Stimulated activated effector memory CD8-positive, alpha-beta T cell treated with anti-CD3 and anti-CD28 coated beads, Interleukin-12 subunit alpha, Interleukin-12 subunit beta, amount 100 ng/mL, for 72 hours (primary cell): Measurements from ENCODE around the gene ACTA2.
A peak's percentile ranks its signal among the peaks of the same experiment; 100 is the strongest.

Experiments used
- ATAC-seq: fragments of 150-1000 bp; cut with Tn5 transposase; 2 replicates; pipeline ENCODE4 v1.10.0; 2021
- DNase-seq, 2 donors: peaks; one replicate each; pipeline ENCODE4 v3.0.0; 2021 to 2022; ENCODE audit warnings: low spot score in 2 of 2
- H3K27ac Mint-ChIP-seq: one replicate; pipeline ENCODE4 v1.8.0; 2022; ENCODE audit warnings: mild to moderate bottlenecking, mixed read lengths
- H3K36me3 Mint-ChIP-seq: one replicate; pipeline ENCODE4 v1.8.0; 2022; ENCODE audit warnings: mild to moderate bottlenecking, mixed read lengths
- H3K4me1 Mint-ChIP-seq: one replicate; pipeline ENCODE4 v1.8.0; 2022; ENCODE audit warnings: mixed read lengths
- H3K4me3 Mint-ChIP-seq: one replicate; pipeline ENCODE4 v1.8.0; 2022; ENCODE audit warnings: mild to moderate bottlenecking, mixed read lengths
- H3K9me3 Mint-ChIP-seq: one replicate; pipeline ENCODE4 v1.8.0; 2022; ENCODE audit warnings: mixed read lengths

The ACTA2 gene

DNA sequence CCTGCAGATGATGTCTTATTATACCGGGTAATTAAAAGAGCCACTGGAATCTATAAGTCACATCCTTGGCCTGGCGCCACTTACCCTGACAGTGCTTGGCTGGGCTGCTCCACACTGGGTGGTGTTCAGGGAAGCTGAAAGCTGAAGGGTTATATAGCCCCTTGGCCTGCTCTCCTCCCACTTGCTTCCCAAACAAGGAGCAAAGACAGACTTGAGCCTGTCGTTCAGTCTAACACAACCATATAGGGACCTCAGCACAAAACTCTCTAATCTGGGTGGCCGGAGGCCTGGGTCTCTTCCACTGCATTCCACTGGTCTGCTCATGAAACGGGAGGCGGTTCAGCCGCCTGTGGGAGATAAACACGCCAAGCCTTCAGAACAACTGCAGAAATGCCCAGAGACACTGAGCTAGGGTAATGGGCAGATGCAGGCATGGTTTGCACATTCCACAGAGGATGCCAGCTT lies at the start of gene ACTA2:
TSS of gene ACTA2 (minus strand) at position 127 of the 465 bp plus-strand sequence. CDS start 3,843 bp downstream, outside the sequence.
- Mint-ChIP-seq H3K9me3 (no peaks in the 10 kb centered on the region), H3K4me1 (no peaks in the 10 kb centered on the region), H3K27ac (no peak within 1 kb of the TSS), H3K36me3 (no peaks in the 10 kb centered on the region), H3K4me3 (no peak within 1 kb of the TSS)
- DNase-seq: no peak
- ATAC-seq: no peak

DNA sequence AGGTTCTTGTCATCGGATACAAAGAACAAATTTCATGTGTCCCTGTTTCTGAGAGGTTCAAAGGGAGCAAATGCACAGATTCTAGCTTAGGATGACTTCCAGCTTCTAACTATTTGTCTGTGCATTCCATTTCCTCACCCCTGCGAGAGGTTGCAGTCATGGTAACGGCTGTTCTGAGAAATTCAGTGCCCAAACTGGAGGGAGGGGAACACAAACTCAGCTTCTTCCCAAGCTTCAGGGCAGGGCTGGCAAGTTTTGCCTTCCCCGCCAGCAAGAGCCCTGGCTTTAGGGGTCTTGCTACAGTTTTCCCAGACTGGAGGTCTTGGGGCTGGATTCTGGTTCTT lies 49.1 kb upstream of the ACTA2 start:
- H3K36me3 Mint-ChIP-seq: peaks cover 84% of the 10 kb centered on the region
- H3K4me1 Mint-ChIP-seq: peaks cover 67% of the 10 kb centered on the region
- ATAC-seq (peak; percentile 20), DNase-seq (no peak)
- H3K4me3 Mint-ChIP-seq: peak overlapping the region; percentile 74
- H3K27ac Mint-ChIP-seq: peak overlapping the region; percentile 88
- no peaks in the 10 kb centered on the region for H3K9me3 Mint-ChIP-seq

DNA sequence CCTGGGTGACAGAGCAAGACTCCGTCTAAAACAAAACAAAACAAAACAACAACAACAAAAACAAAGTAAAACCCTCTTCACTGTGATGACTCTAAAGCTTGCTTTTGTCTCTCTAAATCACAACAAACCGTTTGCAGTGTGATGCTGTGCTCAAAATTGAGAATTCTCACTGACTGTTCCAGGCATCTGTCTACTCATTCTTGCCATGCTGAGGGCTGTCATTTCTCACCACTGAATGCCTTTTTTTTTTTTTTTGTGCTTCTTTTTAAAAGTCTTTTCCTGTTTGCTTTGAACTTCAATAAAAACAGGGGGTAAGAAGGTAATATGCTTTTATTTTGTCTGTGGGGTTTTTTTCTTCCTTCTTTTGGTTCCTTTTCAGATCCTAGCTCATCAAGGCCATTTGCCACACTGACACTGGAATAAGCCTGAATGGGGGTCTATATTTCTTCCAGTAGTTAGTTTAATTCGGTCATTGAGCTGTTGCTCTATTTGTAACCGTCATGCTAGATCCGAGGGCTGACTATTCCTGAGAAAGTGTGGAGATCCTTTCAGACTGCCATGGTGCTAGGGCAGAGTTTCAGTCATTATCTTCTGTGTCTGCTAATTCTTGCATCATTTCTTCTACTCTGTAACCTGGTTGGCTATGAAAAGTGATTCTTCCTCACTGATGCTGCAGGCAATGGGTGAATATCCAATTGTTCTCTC lies 48.6 kb upstream of the ACTA2 start:
- Mint-ChIP-seq H3K27ac (peak overlapping the region; percentile 88), H3K4me3 (peak overlapping the region; percentile 74), H3K9me3 (no peaks in the 10 kb centered on the region), H3K4me1 (peaks cover 72% of the 10 kb centered on the region), H3K36me3 (peaks cover 78% of the 10 kb centered on the region)
- DNase-seq (no peak), ATAC-seq (peak; percentile 89)

DNA sequence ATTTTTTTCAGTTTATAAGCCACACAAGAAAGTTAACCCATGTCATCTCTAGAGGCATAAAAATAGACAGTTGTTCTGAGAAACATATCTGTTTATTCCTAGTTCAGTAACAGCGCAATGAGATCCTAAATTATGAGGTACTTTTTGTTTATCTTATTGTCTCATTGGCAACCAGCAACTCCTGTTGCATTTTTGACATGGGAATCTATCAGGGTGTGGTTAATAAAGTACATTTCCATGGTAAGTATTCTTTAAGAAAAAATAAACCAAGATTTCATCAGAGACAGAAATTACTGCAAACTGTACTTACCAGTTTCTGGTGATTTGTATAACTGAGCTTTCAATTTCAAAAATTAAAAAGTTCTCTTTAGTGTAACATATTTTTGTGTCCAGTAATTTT lies 47.1 kb upstream of the ACTA2 start:
- Mint-ChIP-seq H3K4me1 (peaks cover 80% of the 10 kb centered on the region), H3K36me3 (peaks cover 70% of the 10 kb centered on the region), H3K9me3 (no peaks in the 10 kb centered on the region), H3K27ac (peak overlapping the region; percentile 88), H3K4me3 (peak overlapping the region; percentile 74)
- ATAC-seq (no peak), DNase-seq (no peak)

DNA sequence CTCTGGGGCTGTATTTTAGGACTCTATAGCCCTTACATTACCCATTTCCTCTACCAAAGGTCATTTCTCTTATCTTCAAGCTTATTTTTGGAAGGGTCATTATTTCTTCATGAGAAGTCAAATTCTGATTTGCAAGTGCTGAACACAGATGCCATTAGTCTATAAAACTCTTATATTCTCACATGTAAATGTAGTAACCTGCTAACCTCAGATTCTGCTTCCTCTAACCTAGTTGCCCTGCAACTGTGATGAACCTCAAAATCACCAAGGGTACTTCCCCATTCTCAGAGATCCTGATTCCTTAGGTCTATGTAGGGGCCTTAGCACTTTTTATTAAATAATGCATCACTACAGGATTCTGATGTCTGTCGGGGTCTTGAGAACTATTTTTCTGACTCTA lies 44.4 kb upstream of the ACTA2 start:
- ATAC-seq: no peak
- H3K27ac Mint-ChIP-seq: no peak overlapping the region

DNA sequence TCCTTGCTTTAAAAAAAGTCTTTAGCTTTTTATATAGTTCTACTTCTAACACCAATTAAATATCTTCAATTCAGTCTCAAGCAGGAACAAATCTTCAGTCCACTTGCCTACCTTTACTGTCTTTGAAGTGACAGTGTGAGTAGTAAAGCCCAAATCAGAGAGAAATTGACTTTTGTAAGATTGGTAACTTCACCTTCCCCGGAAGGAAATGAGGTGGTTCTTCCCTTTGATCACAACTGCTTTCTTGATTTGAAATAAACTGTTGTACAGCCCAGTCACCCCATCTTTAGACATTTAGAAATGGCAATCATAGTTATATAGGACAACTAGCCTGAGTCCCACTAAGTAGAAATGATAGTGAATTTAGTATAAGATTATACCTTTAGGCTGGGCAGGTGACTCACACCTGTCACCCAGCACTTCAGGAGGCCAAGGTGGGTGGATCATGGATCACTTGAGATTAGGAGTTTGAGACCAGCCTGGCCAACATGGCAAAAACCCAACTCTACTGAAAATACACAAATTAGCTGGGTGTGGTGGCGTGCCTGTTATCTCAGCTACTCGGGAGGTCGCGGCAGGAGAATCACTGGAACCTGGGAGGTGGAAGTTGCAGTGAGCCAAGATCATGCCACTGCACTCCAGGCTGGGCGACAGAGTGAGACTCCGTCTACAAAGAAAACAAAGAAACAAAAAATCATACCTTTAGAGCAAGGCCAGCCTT lies 42.7 kb upstream of the ACTA2 start:
- H3K9me3 Mint-ChIP-seq: no peaks in the 10 kb centered on the region
- no peak for DNase-seq
- peaks cover 60% of the 10 kb centered on the region for H3K4me1 Mint-ChIP-seq
- ATAC-seq: no peak
- H3K27ac Mint-ChIP-seq: peak overlapping the region; percentile 91
- H3K4me3 Mint-ChIP-seq: peak overlapping the region; percentile 74
- H3K36me3 Mint-ChIP-seq: peaks cover 69% of the 10 kb centered on the region

More for the DNA sequence above, 44.4 kb upstream of the ACTA2 start:
- Mint-ChIP-seq H3K9me3 (no peaks in the 10 kb centered on the region), H3K36me3 (peaks cover 67% of the 10 kb centered on the region), H3K4me3 (peak overlapping the region; percentile 74), H3K4me1 (peaks cover 72% of the 10 kb centered on the region)
- no peak for DNase-seq

DNA sequence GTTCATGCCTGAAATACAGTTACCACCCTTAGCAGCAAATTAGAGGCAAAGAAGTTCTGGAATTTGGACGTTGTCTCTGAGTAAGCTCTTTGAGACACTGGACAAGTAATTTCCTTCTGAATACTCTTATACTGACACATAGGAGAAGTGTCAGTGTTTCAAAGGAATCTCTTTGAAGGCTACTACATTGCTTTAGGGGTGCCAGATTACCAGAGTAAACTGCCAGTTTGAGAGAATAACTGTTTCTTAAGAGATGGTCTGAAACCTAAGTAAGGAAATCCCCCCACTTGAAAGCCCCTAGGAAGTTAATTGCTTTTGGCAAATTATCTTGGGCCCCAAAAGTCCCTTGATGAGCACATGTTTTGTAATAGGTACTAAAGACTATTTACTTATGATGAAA lies 41.4 kb upstream of the ACTA2 start:
- Mint-ChIP-seq H3K9me3 (no peaks in the 10 kb centered on the region), H3K27ac (peak overlapping the region; percentile 98), H3K36me3 (peaks cover 72% of the 10 kb centered on the region), H3K4me3 (peak overlapping the region; percentile 94), H3K4me1 (peaks cover 63% of the 10 kb centered on the region)
- ATAC-seq: no peak
- no peak for DNase-seq

DNA sequence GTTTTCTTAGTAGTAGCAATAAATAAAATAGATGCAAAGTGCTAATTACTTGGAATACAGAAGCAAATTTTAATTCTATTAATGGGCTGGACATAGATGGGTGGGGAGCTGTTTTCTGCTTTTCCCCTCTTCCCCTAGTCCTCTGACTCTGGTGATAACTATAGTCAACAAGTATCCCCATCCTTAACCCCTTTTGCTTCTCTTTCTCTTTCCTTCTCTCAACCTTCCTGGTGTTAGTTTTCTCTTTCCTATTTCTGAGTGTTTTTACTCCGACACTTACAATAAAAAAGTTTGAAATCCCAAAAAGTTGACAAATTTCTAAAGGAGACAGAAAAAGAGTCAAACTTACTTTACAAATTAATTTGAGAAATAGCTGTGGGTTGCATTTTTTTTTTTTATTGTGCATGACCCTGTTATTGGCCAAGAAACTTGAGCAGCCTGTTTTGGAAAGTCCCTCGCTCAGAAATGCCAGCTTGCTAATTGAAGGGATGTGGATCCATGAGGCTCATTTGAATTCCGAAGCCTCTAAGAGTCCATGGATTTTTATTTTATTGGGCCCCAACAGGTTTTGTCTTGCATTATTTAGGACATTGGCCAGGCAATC lies 40.5 kb upstream of the ACTA2 start:
- Mint-ChIP-seq H3K4me1 (peaks cover 64% of the 10 kb centered on the region), H3K27ac (peak overlapping the region; percentile 98)

DNA sequence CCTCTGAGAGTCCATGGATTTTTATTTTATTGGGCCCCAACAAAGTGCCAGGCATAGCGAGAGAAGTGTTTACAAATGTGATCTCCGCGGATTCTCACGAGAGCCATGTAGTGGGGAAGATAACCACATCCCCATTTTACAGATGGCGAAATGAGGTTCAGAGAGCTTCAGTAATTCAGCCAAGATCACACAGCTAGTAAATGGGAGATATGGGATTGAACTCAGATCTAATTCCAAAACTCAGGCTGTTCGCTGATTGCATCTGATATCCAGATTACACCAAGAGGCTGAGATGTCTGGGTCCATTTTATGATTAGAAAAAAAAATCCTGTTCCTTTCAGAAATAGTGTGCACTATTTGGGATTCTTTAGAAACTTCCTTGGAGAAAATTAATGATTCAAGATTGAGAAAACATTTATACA lies 39.3 kb upstream of the ACTA2 start:
- no peaks in the 10 kb centered on the region for H3K9me3 Mint-ChIP-seq
- H3K27ac Mint-ChIP-seq: peak overlapping the region; percentile 98
- H3K4me3 Mint-ChIP-seq: peak overlapping the region; percentile 94
- DNase-seq: no peak
- H3K36me3 Mint-ChIP-seq: peaks cover 56% of the 10 kb centered on the region
- peaks cover 62% of the 10 kb centered on the region for H3K4me1 Mint-ChIP-seq
- ATAC-seq: peak; percentile 1

More for the DNA sequence above, 40.5 kb upstream of the ACTA2 start:
- no peak for DNase-seq
- Mint-ChIP-seq H3K9me3 (no peaks in the 10 kb centered on the region), H3K4me3 (peak overlapping the region; percentile 94), H3K36me3 (peaks cover 62% of the 10 kb centered on the region)
- no peak for ATAC-seq

DNA sequence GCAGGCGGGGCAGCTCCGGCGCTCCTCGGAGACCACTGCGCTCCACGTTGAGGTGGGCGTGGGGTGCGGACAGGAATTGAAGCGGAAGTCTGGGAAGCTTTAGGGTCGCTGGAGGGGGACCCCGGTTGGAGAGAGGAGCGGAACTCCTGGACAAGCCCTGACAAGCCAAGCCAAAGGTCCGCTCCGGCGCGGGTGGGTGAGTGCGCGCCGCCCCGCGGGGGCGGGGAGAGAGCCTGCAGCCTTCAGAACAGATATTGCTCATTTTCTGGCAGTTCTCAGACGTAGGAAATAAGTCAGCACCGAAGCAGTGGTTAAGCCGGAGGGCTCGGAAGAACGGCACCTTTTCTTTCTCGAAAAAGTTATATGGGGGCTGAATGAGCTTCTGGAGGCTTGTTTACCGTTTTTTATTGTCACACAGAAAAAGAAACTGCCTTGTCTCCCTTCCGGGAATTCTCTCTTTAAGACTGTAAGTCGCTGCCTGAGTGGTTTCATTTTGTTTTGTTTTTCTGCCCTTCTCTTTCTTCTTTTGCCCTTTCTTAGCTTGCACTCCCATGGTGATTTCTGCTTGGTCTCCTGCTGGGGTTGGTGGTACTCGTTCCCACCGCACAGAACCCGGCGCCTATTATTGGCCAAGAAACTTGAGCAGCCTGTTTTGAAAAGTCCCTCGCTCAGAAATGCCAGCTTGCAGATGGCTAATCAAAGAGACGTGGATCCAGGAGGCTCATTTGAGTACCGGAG lies 38.8 kb upstream of the ACTA2 start:
- H3K27ac Mint-ChIP-seq: peak overlapping the region; percentile 98
- peak overlapping the region; percentile 94 for H3K4me3 Mint-ChIP-seq
- peaks cover 2% of the 10 kb centered on the region for H3K9me3 Mint-ChIP-seq
- DNase-seq: peak; percentile 73 to 92
- ATAC-seq: peak; percentile 85
- peaks cover 59% of the 10 kb centered on the region for H3K36me3 Mint-ChIP-seq
- peaks cover 62% of the 10 kb centered on the region for H3K4me1 Mint-ChIP-seq

DNA sequence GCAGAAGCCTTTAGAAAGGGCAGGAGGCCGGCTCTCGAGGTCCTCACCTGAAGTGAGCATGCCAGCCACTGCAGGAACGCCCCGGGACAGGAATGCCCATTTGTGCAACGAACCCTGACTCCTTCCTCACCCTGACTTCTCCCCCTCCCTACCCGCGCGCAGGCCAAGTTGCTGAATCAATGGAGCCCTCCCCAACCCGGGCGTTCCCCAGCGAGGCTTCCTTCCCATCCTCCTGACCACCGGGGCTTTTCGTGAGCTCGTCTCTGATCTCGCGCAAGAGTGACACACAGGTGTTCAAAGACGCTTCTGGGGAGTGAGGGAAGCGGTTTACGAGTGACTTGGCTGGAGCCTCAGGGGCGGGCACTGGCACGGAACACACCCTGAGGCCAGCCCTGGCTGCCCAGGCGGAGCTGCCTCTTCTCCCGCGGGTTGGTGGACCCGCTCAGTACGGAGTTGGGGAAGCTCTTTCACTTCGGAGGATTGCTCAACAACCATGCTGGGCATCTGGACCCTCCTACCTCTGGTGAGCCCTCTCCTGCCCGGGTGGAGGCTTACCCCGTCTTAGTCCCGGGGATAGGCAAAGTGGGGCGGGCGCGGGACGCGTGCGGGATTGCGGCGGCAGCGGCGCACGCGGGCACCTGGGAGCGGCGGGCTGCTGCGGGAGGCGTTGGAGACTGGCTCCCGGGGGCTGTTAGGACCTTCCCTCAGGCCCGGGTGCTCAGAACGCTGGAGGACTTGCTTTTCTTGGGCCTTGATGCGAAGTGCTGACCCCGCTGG lies 38.0 kb upstream of the ACTA2 start, which contains the start of gene FAS:
TSS of gene FAS (plus strand) at position 415 of the 777 bp plus-strand sequence. CDS start at position 494, 79 bp downstream.
- peaks cover 59% of the 10 kb centered on the region for H3K4me1 Mint-ChIP-seq
- peaks cover 61% of the 10 kb centered on the region for H3K36me3 Mint-ChIP-seq
- DNase-seq: peak; percentile 67 to 91
- H3K27ac Mint-ChIP-seq: peak within 1 kb of the TSS; percentile 98
- H3K4me3 Mint-ChIP-seq: peak within 1 kb of the TSS; percentile 94
- peak; percentile 87 for ATAC-seq
- peaks cover 3% of the 10 kb centered on the region for H3K9me3 Mint-ChIP-seq

DNA sequence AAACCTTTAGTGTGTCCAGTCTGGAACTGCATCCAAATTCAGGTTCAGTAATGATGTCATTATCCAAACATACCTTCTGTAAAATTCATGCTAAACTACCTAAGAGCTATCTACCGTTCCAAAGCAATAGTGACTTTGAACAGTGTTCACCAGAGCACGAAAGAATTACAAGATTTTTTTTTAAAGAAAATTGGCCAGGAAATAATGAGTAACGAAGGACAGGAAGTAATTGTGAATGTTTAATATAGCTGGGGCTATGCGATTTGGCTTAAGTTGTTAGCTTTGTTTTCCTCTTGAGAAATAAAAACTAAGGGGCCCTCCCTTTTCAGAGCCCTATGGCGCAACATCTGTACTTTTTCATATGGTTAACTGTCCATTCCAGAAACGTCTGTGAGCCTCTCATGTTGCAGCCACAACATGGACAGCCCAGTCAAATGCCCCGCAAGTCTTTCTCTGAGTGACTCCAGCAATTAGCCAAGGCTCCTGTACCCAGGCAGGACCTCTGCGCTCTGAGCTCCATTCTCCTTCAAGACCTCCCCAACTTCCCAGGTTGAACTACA lies 37.3 kb upstream of the ACTA2 start:
- no peak for DNase-seq
- Mint-ChIP-seq H3K4me3 (peak overlapping the region; percentile 94), H3K36me3 (peaks cover 54% of the 10 kb centered on the region), H3K9me3 (peaks cover 3% of the 10 kb centered on the region), H3K4me1 (peaks cover 58% of the 10 kb centered on the region), H3K27ac (peak overlapping the region; percentile 98)
- no peak for ATAC-seq

DNA sequence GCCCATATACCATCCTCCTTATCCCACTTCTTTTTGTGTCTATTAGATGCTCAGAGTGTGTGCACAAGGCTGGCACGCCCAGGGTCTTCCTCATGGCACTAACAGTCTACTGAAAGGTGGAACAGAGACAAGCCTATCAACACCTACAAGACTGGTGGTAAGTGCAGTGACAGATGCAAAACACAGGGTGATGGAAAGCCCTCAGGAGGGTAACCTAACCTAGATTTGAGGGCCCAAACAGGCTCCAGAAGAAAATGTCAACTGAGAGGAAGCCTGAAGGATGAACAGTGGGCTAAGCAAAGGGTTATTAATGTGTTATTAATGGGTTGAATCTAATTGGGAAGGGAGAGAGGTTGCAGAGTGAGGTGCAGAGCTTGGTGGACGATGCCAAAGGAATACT lies 36.9 kb upstream of the ACTA2 start:
- H3K4me3 Mint-ChIP-seq: peak overlapping the region; percentile 94
- H3K4me1 Mint-ChIP-seq: peaks cover 63% of the 10 kb centered on the region
- ATAC-seq (no peak), DNase-seq (no peak)
- H3K9me3 Mint-ChIP-seq: peaks cover 3% of the 10 kb centered on the region
- peaks cover 54% of the 10 kb centered on the region for H3K36me3 Mint-ChIP-seq
- H3K27ac Mint-ChIP-seq: peak overlapping the region; percentile 98

DNA sequence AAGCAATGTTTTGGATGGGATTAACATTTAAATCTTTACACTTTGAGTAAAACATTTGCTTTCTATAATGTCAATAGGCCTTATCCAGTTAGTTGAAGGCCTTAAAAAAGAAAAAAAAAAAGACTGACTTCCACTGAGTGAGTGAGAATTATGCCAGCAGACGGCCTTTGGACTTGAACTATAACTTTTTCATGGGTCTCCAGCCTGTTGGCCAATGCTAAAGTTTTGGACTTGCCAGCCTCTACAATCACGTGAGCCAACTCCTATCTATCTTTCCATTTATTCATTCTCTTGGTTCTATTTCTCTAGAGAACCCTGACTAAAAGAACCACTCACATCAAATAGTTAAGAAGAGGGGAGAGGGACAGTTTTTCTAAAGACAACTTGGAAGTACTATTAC lies 35.3 kb upstream of the ACTA2 start:
- Mint-ChIP-seq H3K4me3 (peak overlapping the region; percentile 94), H3K27ac (peak overlapping the region; percentile 9), H3K36me3 (peaks cover 45% of the 10 kb centered on the region), H3K4me1 (peaks cover 66% of the 10 kb centered on the region), H3K9me3 (peaks cover 3% of the 10 kb centered on the region)
- no peak for ATAC-seq
- no peak for DNase-seq
